GM13977 (cell line): ENCODE results near the gene CLEC16A.

Experiments used
- DNase-seq: peaks from one replicate; pipeline ENCODE4 v3.0.0; 2012; ENCODE audit warnings: low spot score
- in situ Hi-C: fragments of 300-500 bp; cut with MboI; formaldehyde crosslinking; loops from one replicate; pipeline ENCODE4 v1.12.0; 2022; ENCODE audit warnings: low sequenced_read_pairs, low pct_unique_long_range_greater_than_20kb, mixed read lengths, inconsistent platforms; ENCODE audit not compliant: unreplicated experiment
- TF ChIP-seq, protein P1 (sequence below): IDR thresholded peaks from 2 replicates; pipeline ENCODE4 v1.5.1; 2012; ENCODE audit warnings: mild to moderate bottlenecking, control low read depth; ENCODE audit not compliant: insufficient read depth; ENCODE audit errors: extremely low read depth, missing control alignments

Gene CLEC16A

DNA sequence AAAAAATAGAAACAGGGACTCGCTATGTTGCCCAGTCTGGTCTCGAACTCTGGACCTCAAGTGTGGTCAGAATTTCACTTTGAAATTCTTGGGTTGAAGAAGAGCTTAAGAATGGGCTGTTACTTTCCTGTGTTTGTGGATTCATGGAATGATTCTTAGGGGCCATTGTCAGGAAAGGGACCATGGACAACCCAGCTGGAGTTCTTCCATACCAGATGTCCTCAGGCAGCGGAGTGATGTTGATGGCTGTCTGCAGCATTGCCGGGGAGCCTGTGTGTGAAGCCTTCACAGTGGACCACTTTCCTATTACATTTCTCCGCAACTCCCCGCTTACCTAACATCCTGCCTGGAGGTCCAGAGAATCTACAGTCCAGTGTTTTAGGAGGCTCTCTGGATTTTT is 145.9 kb downstream of the CLEC16A start:
- in situ Hi-C loops: no loop called here
- no peak for DNase-seq
- TF ChIP-seq, protein P1, sequence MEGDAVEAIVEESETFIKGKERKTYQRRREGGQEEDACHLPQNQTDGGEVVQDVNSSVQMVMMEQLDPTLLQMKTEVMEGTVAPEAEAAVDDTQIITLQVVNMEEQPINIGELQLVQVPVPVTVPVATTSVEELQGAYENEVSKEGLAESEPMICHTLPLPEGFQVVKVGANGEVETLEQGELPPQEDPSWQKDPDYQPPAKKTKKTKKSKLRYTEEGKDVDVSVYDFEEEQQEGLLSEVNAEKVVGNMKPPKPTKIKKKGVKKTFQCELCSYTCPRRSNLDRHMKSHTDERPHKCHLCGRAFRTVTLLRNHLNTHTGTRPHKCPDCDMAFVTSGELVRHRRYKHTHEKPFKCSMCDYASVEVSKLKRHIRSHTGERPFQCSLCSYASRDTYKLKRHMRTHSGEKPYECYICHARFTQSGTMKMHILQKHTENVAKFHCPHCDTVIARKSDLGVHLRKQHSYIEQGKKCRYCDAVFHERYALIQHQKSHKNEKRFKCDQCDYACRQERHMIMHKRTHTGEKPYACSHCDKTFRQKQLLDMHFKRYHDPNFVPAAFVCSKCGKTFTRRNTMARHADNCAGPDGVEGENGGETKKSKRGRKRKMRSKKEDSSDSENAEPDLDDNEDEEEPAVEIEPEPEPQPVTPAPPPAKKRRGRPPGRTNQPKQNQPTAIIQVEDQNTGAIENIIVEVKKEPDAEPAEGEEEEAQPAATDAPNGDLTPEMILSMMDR: no peak

DNA sequence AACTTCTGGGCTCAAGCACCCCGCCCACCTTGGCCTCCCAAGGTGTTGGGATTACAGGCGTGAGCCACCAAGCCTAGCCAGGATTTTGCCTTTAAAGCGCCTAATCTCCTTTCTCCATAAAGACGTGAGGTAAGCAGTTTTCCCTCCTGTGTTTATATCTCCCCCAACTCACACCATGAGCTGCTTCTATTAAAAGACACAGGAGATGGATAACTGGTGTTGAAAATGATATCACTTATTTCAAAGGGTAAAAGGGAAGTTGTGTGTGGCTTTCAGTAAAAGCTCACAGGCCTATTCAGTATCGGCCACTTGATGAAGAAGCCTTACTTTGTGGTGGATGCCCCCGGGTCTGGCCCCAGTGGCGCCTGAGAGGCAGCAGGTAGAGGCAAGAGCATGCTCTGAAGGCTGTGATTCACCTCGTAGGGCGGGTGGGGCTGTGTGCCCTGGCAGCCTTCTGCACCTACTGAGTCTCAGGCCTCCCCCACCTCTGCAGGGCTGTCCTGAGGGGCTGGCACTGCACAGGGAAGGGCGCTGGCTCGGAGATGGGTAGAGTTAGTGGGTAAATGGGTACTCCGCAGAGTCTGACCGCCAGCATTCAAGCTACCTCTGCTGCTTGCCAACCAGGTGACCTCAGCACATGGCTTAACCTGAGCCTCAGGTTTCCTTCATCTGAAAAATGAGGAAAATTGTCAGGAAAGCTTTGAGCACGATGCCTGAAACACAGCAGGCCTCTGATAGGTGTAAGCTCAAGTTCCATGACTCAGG is 146.8 kb downstream of the CLEC16A start:
- TF ChIP-seq, protein P1: no peak
- DNase-seq: no peak
- in situ Hi-C loops: no loop called here

DNA sequence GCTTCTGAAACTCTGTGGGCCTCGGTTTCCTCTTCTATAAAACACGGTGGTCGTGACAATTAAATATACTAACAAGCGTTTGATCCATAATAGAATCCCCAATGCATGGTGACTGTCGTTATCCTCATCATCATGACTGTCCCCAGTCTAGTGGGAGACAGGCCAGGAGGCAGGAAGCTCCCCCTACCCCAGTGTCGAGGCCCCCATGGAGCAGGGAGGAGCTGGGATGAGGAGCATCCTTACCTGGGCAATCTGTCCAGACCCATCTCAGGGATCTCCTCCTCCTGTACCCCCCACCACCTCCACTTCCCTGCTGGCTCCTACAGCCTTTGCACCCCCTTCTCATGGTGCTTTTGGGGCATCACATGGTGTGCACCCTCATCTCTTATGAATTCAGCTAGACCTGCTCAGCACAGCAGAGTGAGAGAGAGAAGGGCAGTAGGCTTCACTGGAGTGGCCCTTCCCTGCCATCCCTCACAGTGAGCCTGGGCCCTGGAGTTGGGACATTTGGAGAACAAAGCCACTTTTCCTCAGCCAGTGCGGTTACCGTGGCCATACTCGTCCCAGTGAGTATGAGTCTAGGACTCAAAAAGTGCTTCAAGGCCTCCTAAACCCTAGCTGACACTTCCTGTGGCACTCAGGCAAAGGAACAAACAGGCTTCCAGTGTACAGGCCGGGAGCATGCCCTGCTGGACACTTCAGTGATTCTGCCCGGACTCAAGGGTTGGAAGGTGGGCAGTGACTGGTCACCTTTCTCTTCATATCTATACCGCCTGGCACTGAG is 148.6 kb downstream of the CLEC16A start:
- in situ Hi-C loops: no loop called here
- no peak for DNase-seq
- TF ChIP-seq, protein P1: no peak

DNA sequence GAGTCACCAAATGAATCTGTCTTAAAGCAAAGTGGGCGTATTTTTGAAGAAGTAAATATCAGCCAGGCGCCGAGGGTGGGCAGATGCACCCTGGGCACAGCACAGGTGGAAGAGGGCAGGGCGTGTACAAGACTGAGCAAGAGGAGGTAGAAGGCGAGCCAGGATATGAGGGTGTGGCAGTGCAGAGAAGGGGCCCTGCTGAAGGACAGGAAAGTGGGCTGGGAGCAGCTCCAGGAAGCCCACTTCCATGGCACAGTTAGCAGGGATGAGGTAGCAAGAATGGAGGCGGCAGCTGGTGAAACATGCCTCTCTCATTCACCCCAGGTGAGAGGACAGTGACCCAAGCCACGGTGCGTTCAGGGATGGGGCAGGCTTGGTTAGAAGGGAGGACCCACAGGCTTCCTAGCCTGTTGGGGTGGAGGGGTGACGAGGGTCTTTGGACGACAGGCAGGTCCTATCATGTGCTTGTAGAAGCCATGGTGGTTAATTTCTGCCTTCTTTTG is 149.3 kb downstream of the CLEC16A start:
- no peak for DNase-seq
- in situ Hi-C loops: no loop called here
- TF ChIP-seq, protein P1: no peak

DNA sequence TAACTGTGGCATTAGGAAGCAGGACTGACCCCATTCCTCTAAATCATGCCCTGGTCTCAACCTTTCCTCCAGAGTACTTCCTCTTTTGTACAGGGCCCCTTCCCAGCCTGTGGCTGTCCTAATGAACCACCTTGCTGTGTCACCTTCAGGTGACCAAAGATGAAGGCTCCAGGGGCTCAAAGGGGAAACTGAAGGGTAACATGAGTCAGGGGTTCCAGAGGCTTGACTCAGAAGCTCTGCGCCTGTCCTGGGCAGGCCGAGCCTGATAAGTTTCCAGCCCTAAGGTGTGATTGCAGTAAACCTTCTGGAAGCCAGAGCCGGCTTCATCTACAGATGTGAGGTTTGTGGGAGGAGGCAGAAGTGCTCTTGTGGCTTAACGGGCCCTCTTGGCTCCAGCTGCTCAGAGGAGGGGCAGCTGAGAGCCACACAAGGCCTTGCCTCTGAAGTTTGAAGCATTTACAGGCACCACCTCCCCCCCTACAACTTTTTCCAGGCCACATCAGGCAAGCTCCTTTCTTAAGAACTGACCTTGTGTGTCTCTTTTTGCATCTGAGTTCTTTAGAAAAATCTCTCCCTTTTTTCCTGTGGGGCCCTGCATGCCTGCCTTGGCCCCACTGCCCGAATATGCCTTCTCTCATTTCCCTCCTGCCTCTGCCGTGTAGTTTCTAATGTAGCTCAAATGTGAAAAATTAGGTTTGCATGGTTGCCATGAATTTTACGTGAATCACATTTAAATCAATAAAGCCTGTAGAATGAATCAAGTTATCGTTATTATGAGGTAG is 149.9 kb downstream of the CLEC16A start:
- TF ChIP-seq, protein P1: no peak

DNA sequence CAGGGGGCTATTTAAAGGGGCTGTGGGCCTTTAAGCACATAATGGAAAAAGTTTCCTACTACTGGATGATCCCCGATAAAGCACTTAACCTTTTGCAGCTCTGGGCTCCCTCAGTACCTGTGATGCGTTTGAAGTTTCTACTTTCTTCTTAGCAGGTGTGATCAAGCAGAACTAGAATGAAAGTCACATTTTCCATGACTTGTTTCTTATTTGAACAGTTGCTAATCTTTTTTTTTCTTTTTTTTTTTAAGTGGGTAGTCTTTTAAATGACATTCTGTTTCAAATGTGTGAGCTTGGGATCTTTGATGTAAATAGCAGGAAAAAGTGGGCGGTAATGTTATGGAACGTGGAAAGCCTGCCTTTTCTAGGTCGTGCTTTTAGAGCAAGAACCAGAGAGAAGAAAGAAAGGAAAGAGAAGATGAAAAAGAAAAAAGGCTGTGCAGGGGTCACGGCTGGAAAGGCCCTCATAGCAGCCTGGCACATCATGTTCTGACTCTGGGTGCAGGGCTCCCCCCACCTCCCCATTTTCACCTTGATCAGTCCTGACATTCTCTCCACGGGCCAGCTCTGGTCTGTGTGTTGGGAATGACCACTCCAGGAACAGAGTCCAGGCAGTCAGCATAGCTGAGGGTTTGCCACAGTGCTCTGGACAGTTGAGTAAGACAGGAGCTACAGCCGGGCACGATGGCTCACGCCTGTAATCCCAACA is 150.6 kb downstream of the CLEC16A start:
- TF ChIP-seq, protein P1: no peak
- DNase-seq: no peak
- in situ Hi-C loops: no loop called here

More for the DNA sequence above, 149.9 kb downstream of the CLEC16A start:
- in situ Hi-C loops: no loop called here
- peak; percentile 74 for DNase-seq
